Measurements from ENCODE around the gene DGKH. TPM values are rescaled to one million over a fixed set of nuclear protein-coding genes. Genes with fewer than 3 reads are reported as not detected.
"Not testable (repeated sequence)": the region's sequence is repeated elsewhere in the genome, so short reads cannot be mapped to it uniquely, and the experiment has no call there.

The DGKH gene
- total and polyA plus RNA-seq, 2 donors (not counting 1 experiment from before 2014, with no cell fraction given), result 0.06 to 0.67 TPM

- Histone ChIP-seq H4K20me1 (ENCODE audit: control insufficient read depth, insufficient read depth, low read length, poor library complexity, severe bottlenecking) (no peaks in the 10 kb centered on the region), H2AFZ (ENCODE audit: insufficient read depth, low read depth, low read length, poor library complexity, severe bottlenecking) (no peak overlapping the region), H3K79me2 (ENCODE audit: control insufficient read depth, insufficient read depth, low read length) (no peaks in the 10 kb centered on the region), H3K36me3 (replicated peaks in 1 of 2; ENCODE audit: control extremely low read depth in 1 of 2, control insufficient read depth in 1 of 2, extremely low read depth in 1 of 2, insufficient read depth in 2 of 2, low read length in 1 of 2) (no peaks in the 10 kb centered on the region), H3K4me1 (ENCODE audit: control insufficient read depth in 2 of 2, insufficient read depth in 2 of 2, low read length in 2 of 2) (no peaks in the 10 kb centered on the region), H3K4me2 (replicated peaks; ENCODE audit: low read depth, low read length, poor library complexity, severe bottlenecking) (no peak overlapping the region), H3K27me3 (replicated peaks in 1 of 4; ENCODE audit: control extremely low read depth in 1 of 4, control insufficient read depth in 3 of 4, insufficient read depth in 4 of 4, low read length in 3 of 4) (no peaks in the 10 kb centered on the region), H3K9ac (ENCODE audit: low read length) (no peak overlapping the region), H3K9me3 (ENCODE audit: control extremely low read depth in 1 of 3, control insufficient read depth in 2 of 3, insufficient read depth in 1 of 3, low read length in 2 of 3) (peaks cover 0 to 3% (median 3%) of the 10 kb centered on the region in 3 donors), H3K4me3 (ENCODE audit: control extremely low read depth in 1 of 5, extremely low read depth in 1 of 5, insufficient read depth in 1 of 5, low read depth in 2 of 5, low read length in 4 of 5) (no peak overlapping the region), H3K27ac (ENCODE audit: low read length in 2 of 2) (no peak overlapping the region)
- H3K27me3 Mint-ChIP-seq, result no peaks in the 10 kb centered on the region
- no peak for TF ChIP-seq EZH2 (IDR thresholded peaks at IDR 0.05; ENCODE audit: borderline replicate concordance, insufficient read depth, low read depth, low read length, poor library complexity, severe bottlenecking)
- no peak for TF ChIP-seq CTCF (IDR thresholded peaks at IDR 0.05)
- ChIA-PET POLR2A (no interaction called here), CTCF (no interaction called here)
- peaks cover 6% of the 10 kb centered on the region for H3K9me3 Mint-ChIP-seq (ENCODE audit: insufficient read depth)
- no peak overlapping the region for H3K27ac Mint-ChIP-seq
- ATAC-seq (ENCODE audit: low read depth) (no peak), DNase-seq (no peak)
- H3K4me3 Mint-ChIP-seq, result no peak overlapping the region
- H3K4me1 Mint-ChIP-seq, result no peaks in the 10 kb centered on the region
- intact Hi-C loops (cut with micrococcal nuclease), result no loop called here
- WGBS (ENCODE audit: insufficient coverage), result no CpG with 5 or more reads among the region's 1 CpG
Observed at GRCh38 chr13:42086582-42086981, 38.1 kb downstream of the DGKH start.

GRCh38 chr13:42094516-42095040, 46.1 kb downstream of the DGKH start:
- Histone ChIP-seq H3K4me2 (replicated peaks; ENCODE audit: low read depth, low read length, poor library complexity, severe bottlenecking) (no peak overlapping the region), H3K27me3 (replicated peaks in 1 of 4; ENCODE audit: control extremely low read depth in 1 of 4, control insufficient read depth in 3 of 4, insufficient read depth in 4 of 4, low read length in 3 of 4) (no peaks in the 10 kb centered on the region), H3K4me1 (ENCODE audit: control insufficient read depth in 2 of 2, insufficient read depth in 2 of 2, low read length in 2 of 2) (no peaks in the 10 kb centered on the region), H2AFZ (ENCODE audit: insufficient read depth, low read depth, low read length, poor library complexity, severe bottlenecking) (no peak overlapping the region), H4K20me1 (ENCODE audit: control insufficient read depth, insufficient read depth, low read length, poor library complexity, severe bottlenecking) (no peaks in the 10 kb centered on the region), H3K4me3 (ENCODE audit: control extremely low read depth in 1 of 5, extremely low read depth in 1 of 5, insufficient read depth in 1 of 5, low read depth in 2 of 5, low read length in 4 of 5) (no peak overlapping the region), H3K27ac (ENCODE audit: low read length in 2 of 2) (no peak overlapping the region), H3K9ac (ENCODE audit: low read length) (no peak overlapping the region), H3K9me3 (ENCODE audit: control extremely low read depth in 1 of 3, control insufficient read depth in 2 of 3, insufficient read depth in 1 of 3, low read length in 2 of 3) (no peaks in the 10 kb centered on the region), H3K79me2 (ENCODE audit: control insufficient read depth, insufficient read depth, low read length) (no peaks in the 10 kb centered on the region), H3K36me3 (replicated peaks in 1 of 2; ENCODE audit: control extremely low read depth in 1 of 2, control insufficient read depth in 1 of 2, extremely low read depth in 1 of 2, insufficient read depth in 2 of 2, low read length in 1 of 2) (no peaks in the 10 kb centered on the region)
- POLR2A ChIA-PET, result no interaction called here
- Mint-ChIP-seq H3K9me3 (ENCODE audit: insufficient read depth) (no peaks in the 10 kb centered on the region), H3K27me3 (no peaks in the 10 kb centered on the region), H3K4me3 (no peak overlapping the region), H3K27ac (no peak overlapping the region), H3K4me1 (no peaks in the 10 kb centered on the region)
- intact Hi-C loops (cut with micrococcal nuclease), result no loop called here
- DNase-seq (no peak), ATAC-seq (ENCODE audit: low read depth) (no peak)
- TF ChIP-seq EZH2 (IDR thresholded peaks at IDR 0.05; ENCODE audit: borderline replicate concordance, insufficient read depth, low read depth, low read length, poor library complexity, severe bottlenecking) (no peak), CTCF (IDR thresholded peaks at IDR 0.05) (no peak)
- CTCF ChIA-PET, result no interaction called here
- WGBS (ENCODE audit: insufficient coverage), result no CpG with 5 or more reads among the region's 2 CpGs

- WGBS (ENCODE audit: insufficient coverage), result no CpG with 5 or more reads among the region's 2 CpGs
- H3K36me3 ChIP-seq (replicated peaks in 1 of 2; ENCODE audit: control extremely low read depth in 1 of 2, control insufficient read depth in 1 of 2, extremely low read depth in 1 of 2, insufficient read depth in 2 of 2, low read length in 1 of 2); H3K27me3 ChIP-seq (replicated peaks in 1 of 4; ENCODE audit: control extremely low read depth in 1 of 4, control insufficient read depth in 3 of 4, insufficient read depth in 4 of 4, low read length in 3 of 4); H3K9ac ChIP-seq (ENCODE audit: low read length); H3K4me3 Mint-ChIP-seq; H3K9me3 Mint-ChIP-seq (ENCODE audit: insufficient read depth); H3K79me2 ChIP-seq (ENCODE audit: control insufficient read depth, insufficient read depth, low read length); DNase-seq; CTCF ChIA-PET; H3K4me1 Mint-ChIP-seq; H3K4me1 ChIP-seq (ENCODE audit: control insufficient read depth in 2 of 2, insufficient read depth in 2 of 2, low read length in 2 of 2); intact Hi-C loops (cut with micrococcal nuclease); H3K4me3 ChIP-seq (ENCODE audit: control extremely low read depth in 1 of 5, extremely low read depth in 1 of 5, insufficient read depth in 1 of 5, low read depth in 2 of 5, low read length in 4 of 5); H3K27me3 Mint-ChIP-seq; H3K27ac Mint-ChIP-seq; POLR2A ChIA-PET; H4K20me1 ChIP-seq (ENCODE audit: control insufficient read depth, insufficient read depth, low read length, poor library complexity, severe bottlenecking); H3K4me2 ChIP-seq (replicated peaks; ENCODE audit: low read depth, low read length, poor library complexity, severe bottlenecking); H3K9me3 ChIP-seq (ENCODE audit: control extremely low read depth in 1 of 3, control insufficient read depth in 2 of 3, insufficient read depth in 1 of 3, low read length in 2 of 3); ATAC-seq (ENCODE audit: low read depth); H3K27ac ChIP-seq (ENCODE audit: low read length in 2 of 2); H2AFZ ChIP-seq (ENCODE audit: insufficient read depth, low read depth, low read length, poor library complexity, severe bottlenecking): not testable (repeated sequence)
Observed at GRCh38 chr13:42096222-42096621, 47.8 kb downstream of the DGKH start.

Data from B cell (primary cell).